ENCODE measurements around the gene GNAZ. TPM values are rescaled to one million over a fixed set of nuclear protein-coding genes. Genes with fewer than 3 reads are reported as not detected.

Gene GNAZ
- total RNA-seq, 1 experiment from 2014 or later: 3.4 TPM

- no peak for DNase-seq (ENCODE audit: low spot score)
These were observed 22.1 kb downstream of the GNAZ start for GRCh38 chr22:23092217-23092955.

GRCh38 chr22:23093051-23093788, 22.9 kb downstream of the GNAZ start:
- no peak for DNase-seq (ENCODE audit: low spot score)

GRCh38 chr22:23094260-23094659, 23.9 kb downstream of the GNAZ start:
- no peak for DNase-seq (ENCODE audit: low spot score)

- DNase-seq (ENCODE audit: low spot score): no peak
These were observed 24.7 kb downstream of the GNAZ start for GRCh38 chr22:23094695-23095681.

GRCh38 chr22:23095733-23096342, 25.5 kb downstream of the GNAZ start:
- no peak for DNase-seq (ENCODE audit: low spot score)

- no peak for DNase-seq (ENCODE audit: low spot score)
These were observed 27.3 kb downstream of the GNAZ start for GRCh38 chr22:23097412-23098229.

- DNase-seq (ENCODE audit: low spot score): no peak
These were observed 27.9 kb downstream of the GNAZ start for GRCh38 chr22:23098230-23098705.

GRCh38 chr22:23098718-23099530, 28.6 kb downstream of the GNAZ start:
- DNase-seq (ENCODE audit: low spot score): no peak

- no peak for DNase-seq (ENCODE audit: low spot score)
These were observed 29.1 kb downstream of the GNAZ start for GRCh38 chr22:23099531-23099804.

GRCh38 chr22:23100124-23100801, 29.9 kb downstream of the GNAZ start:
- no peak for DNase-seq (ENCODE audit: low spot score)

GRCh38 chr22:23101524-23101923, 31.2 kb downstream of the GNAZ start:
- DNase-seq (ENCODE audit: low spot score): no peak

- DNase-seq (ENCODE audit: low spot score): no peak
These were observed 31.8 kb downstream of the GNAZ start for GRCh38 chr22:23102002-23102655.

- no peak for DNase-seq (ENCODE audit: low spot score)
These were observed 32.5 kb downstream of the GNAZ start for GRCh38 chr22:23102776-23103175.

GRCh38 chr22:23103199-23103954, 33.1 kb downstream of the GNAZ start:
- no peak for DNase-seq (ENCODE audit: low spot score)

GRCh38 chr22:23104187-23104971, 34.1 kb downstream of the GNAZ start:
- DNase-seq (ENCODE audit: low spot score): no peak

- DNase-seq (ENCODE audit: low spot score): no peak
These were observed 35.0 kb downstream of the GNAZ start for GRCh38 chr22:23105304-23105703.

- no peak for DNase-seq (ENCODE audit: low spot score)
These were observed 35.6 kb downstream of the GNAZ start for GRCh38 chr22:23105919-23106318.
